CD14-positive monocyte (primary cell): ENCODE results near the gene AKAP6. TPM values are rescaled to one million over a fixed set of nuclear protein-coding genes. Genes with fewer than 3 reads are reported as not detected.

Experiments used
- DNase-seq, 3 donors: peaks; one replicate each; pipeline ENCODE4 v3.0.0-alpha.2; 2011 to 2022
- H2AFZ ChIP-seq: 2 replicates; pipeline ENCODE4 v1.6.0; 2012; ENCODE audit warnings: mild to moderate bottlenecking, low read depth, low read length, inconsistent platforms; ENCODE audit not compliant: insufficient read depth, poor library complexity, severe bottlenecking
- H3K27ac ChIP-seq, 2 donors: 1 replicate in 1 of 2; 2 replicates in 1 of 2; pipeline ENCODE4 v1.5.1; 2012 to 2013; ENCODE audit warnings: low read length in 2 of 2, control low read depth in 1 of 2, inconsistent platforms in 1 of 2, low read depth in 1 of 2, mild to moderate bottlenecking in 1 of 2
- H3K27me3 ChIP-seq, 2 donors: one replicate each; pipeline versions ENCODE4 v1.6.0 to v1.6.1; 2011 to 2013; ENCODE audit warnings: low read length in 2 of 2; ENCODE audit not compliant: control insufficient read depth in 2 of 2, insufficient read depth in 2 of 2
- H3K36me3 ChIP-seq, 2 donors: replicated peaks in 1 of 2; 1 replicate in 1 of 2; 2 replicates in 1 of 2; pipeline versions ENCODE4 v1.5.1 to v1.6.1; 2012 to 2013; ENCODE audit warnings: low read length in 2 of 2, control low read depth in 1 of 2, inconsistent platforms in 1 of 2, mild to moderate bottlenecking in 1 of 2; ENCODE audit not compliant: insufficient read depth in 2 of 2, control insufficient read depth in 1 of 2
- H3K4me1 ChIP-seq, 2 donors: 1 replicate in 1 of 2; 2 replicates in 1 of 2; pipeline versions ENCODE4 v1.5.1 to v1.6.1; 2012 to 2013; ENCODE audit warnings: low read length in 2 of 2, control low read depth in 1 of 2, inconsistent platforms in 1 of 2, mild to moderate bottlenecking in 1 of 2, moderate library complexity in 1 of 2; ENCODE audit not compliant: insufficient read depth in 2 of 2, control insufficient read depth in 1 of 2
- H3K4me2 ChIP-seq: replicated peaks from 2 replicates; pipeline ENCODE3; 2012; ENCODE audit warnings: low read length, moderate library complexity, mild to moderate bottlenecking; ENCODE audit not compliant: poor library complexity, severe bottlenecking; ENCODE audit errors: extremely low read depth
- H3K4me3 ChIP-seq, 3 experiments: fragments of 200-600 bp in 1 of 3; sonication (generic) in 1 of 3; replicated peaks in 1 of 3; 1 replicate in 2 of 3; 2 replicates in 1 of 3; pipeline ENCODE4 v1.5.1; 2011 to 2013; ENCODE audit warnings: low read length in 3 of 3, mild to moderate bottlenecking in 3 of 3, control low read depth in 2 of 3, low read depth in 2 of 3, inconsistent platforms in 1 of 3, moderate library complexity in 1 of 3
- H3K79me2 ChIP-seq: 2 replicates; pipeline ENCODE4 v1.6.0; 2012; ENCODE audit warnings: mild to moderate bottlenecking, control low read depth, inconsistent platforms, low read length, moderate library complexity; ENCODE audit not compliant: insufficient read depth
- H3K9ac ChIP-seq: 2 replicates; pipeline ENCODE4 v1.6.0; 2017; ENCODE audit warnings: low read length, mild to moderate bottlenecking; ENCODE audit not compliant: insufficient read depth, poor library complexity, severe bottlenecking
- H3K9me3 ChIP-seq, 2 donors: replicated peaks in 1 of 2; 1 replicate in 1 of 2; 2 replicates in 1 of 2; pipeline versions ENCODE4 v1.5.1 to v1.6.1; 2012 to 2013; ENCODE audit warnings: low read length in 2 of 2, control low read depth in 1 of 2; ENCODE audit not compliant: control insufficient read depth in 1 of 2, insufficient read depth in 1 of 2
- H4K20me1 ChIP-seq: 2 replicates; pipeline ENCODE4 v1.6.0; 2012; ENCODE audit warnings: mild to moderate bottlenecking, low read length, control low read depth, moderate library complexity; ENCODE audit not compliant: insufficient read depth
- H3K27ac Mint-ChIP-seq, 7 donors: one replicate each; pipeline ENCODE4 v1.8.0; 2020; ENCODE audit warnings: mild to moderate bottlenecking in 7 of 7, mixed read lengths in 7 of 7, moderate library complexity in 6 of 7, inconsistent platforms in 2 of 7
- H3K27me3 Mint-ChIP-seq, 3 donors: one replicate each; pipeline ENCODE4 v1.8.0; 2021 to 2022; ENCODE audit warnings: low read depth in 3 of 3, mild to moderate bottlenecking in 3 of 3, mixed read lengths in 3 of 3, moderate library complexity in 3 of 3, inconsistent platforms in 1 of 3
- H3K36me3 Mint-ChIP-seq, 2 donors: one replicate each; pipeline ENCODE4 v1.8.0; 2020; ENCODE audit warnings: mixed read lengths in 2 of 2, inconsistent platforms in 1 of 2, mild to moderate bottlenecking in 1 of 2
- H3K4me1 Mint-ChIP-seq: one replicate; pipeline ENCODE4 v1.8.0; 2020; ENCODE audit warnings: mild to moderate bottlenecking, mixed read lengths
- H3K4me3 Mint-ChIP-seq, 2 donors: one replicate each; pipeline ENCODE4 v1.8.0; 2020; ENCODE audit warnings: mild to moderate bottlenecking in 2 of 2, mixed read lengths in 2 of 2, moderate library complexity in 1 of 2
- H3K9me3 Mint-ChIP-seq, 7 donors: one replicate each; pipeline ENCODE4 v1.8.0; 2020 to 2022; ENCODE audit warnings: mixed read lengths in 7 of 7, mild to moderate bottlenecking in 6 of 7, moderate library complexity in 6 of 7, inconsistent platforms in 2 of 7
- CTCF ChIP-seq: fragments of 200-600 bp; IDR thresholded peaks from one replicate; pipeline ENCODE4 v1.8.0; 2022; ENCODE audit warnings: antibody characterized with exemption, mild to moderate bottlenecking
- WGBS: methylation state at CpG from one replicate; pipeline ENCODE4 v1.1.5; 2013; ENCODE audit warnings: missing lambda C conversion rate; ENCODE audit not compliant: insufficient coverage; 5-methylcytosine and 5-hydroxymethylcytosine counted together
- intact Hi-C, 2 donors: fragments of 100-400 bp; cut with micrococcal nuclease; formaldehyde crosslinking; loops; one replicate each; pipeline versions ENCODE4 v1.15.0 to v1.15.1; 2023
- polyA plus RNA-seq, 3 donors: library from polyadenylated mRNA; depleted of rRNA in 1 of 3; unstranded in 2 of 3; stranded (reverse) in 1 of 3; fragments of 300-500 nt in 2 of 3; fragments of >200 nt in 1 of 3; fragmentation: Illumina TruSeq in 2 of 3; gene quantifications; 1 replicate in 2 of 3; 2 replicates in 1 of 3; pipeline ENCODE4 v1.2.3, GENCODE V29; 2012 to 2021

AKAP6 gene
- polyA plus RNA-seq, 3 donors = not detected

DNA sequence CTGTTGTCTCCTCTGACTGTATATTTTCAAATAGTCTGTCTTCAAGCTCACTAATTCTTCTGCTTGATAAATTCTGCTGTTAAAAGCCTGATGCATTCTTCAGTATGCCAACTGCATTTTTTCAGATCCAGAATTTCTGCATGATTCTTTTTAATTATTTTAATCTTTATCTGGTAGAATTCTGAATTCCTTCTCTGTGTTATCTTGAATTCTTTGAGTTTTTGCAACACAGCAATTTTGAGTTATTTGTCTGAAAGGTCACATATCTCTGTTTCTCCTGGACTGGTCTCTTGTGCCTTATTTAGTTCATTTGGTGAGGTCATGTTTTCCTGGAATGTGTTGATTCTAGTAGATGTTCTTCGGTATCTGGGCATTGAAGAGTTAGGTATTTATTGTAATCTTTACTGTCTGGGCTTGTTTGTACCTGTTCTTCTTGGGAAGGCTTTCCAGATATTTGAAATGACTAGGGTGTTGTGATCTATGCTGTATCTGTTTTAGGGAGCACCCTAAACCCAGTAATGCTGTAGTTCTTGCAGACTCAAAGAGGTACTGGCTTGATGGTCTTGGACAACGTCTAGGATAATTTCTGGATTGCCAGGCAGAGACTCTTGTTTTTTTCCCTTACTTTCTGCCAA lies 415.8 kb downstream of the AKAP6 start:
- Mint-ChIP-seq H3K9me3 (peaks cover 0 to 11% (median 7%) of the 10 kb centered on the region in 7 donors), H3K27ac (no peak overlapping the region), H3K4me3 (no peak overlapping the region), H3K4me1 (no peaks in the 10 kb centered on the region), H3K27me3 (no peaks in the 10 kb centered on the region), H3K36me3 (no peaks in the 10 kb centered on the region)
- intact Hi-C loops = no loop called here
- Histone ChIP-seq H3K36me3 (no peaks in the 10 kb centered on the region), H3K4me1 (no peaks in the 10 kb centered on the region), H2AFZ (no peak overlapping the region), H3K4me3 (no peak overlapping the region), H3K27me3 (no peaks in the 10 kb centered on the region), H4K20me1 (no peaks in the 10 kb centered on the region), H3K4me2 (no peak overlapping the region), H3K9me3 (peaks cover 0 to 4% of the 10 kb centered on the region in 2 donors), H3K9ac (no peak overlapping the region), H3K79me2 (no peaks in the 10 kb centered on the region), H3K27ac (no peak overlapping the region)
- no peak for DNase-seq
- no peak for TF ChIP-seq CTCF
- WGBS = 86% methylated on average over 1 of the region's 2 CpGs

DNA sequence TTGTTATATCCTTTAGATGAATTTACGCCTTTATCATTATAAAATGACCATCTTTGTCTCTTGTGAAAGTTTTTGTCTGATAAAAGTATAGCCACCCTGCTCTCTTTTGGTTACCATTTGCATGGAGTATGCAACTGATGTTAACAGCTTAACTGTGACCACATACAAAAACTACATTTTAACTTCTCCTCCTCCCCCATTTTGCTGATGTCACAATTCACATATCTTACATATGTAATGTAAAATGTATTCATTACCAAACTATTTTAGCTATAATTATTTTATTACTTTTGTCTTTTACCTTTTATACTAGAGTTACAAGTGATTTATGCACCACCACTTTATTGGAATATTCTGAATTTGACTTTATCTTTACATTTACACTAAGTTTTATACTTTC lies 425.1 kb downstream of the AKAP6 start:
- Mint-ChIP-seq H3K27ac (no peak overlapping the region), H3K4me3 (no peak overlapping the region), H3K36me3 (no peaks in the 10 kb centered on the region), H3K4me1 (no peaks in the 10 kb centered on the region), H3K9me3 (peaks cover 10 to 28% (median 19%) of the 10 kb centered on the region in 7 donors), H3K27me3 (no peaks in the 10 kb centered on the region)
- Histone ChIP-seq H3K36me3 (no peaks in the 10 kb centered on the region), H2AFZ (no peak overlapping the region), H3K27ac (no peak overlapping the region), H3K9me3 (peaks cover 19 to 23% of the 10 kb centered on the region in 2 donors), H4K20me1 (no peaks in the 10 kb centered on the region), H3K4me1 (no peaks in the 10 kb centered on the region), H3K4me3 (no peak overlapping the region), H3K4me2 (no peak overlapping the region), H3K9ac (no peak overlapping the region), H3K79me2 (no peaks in the 10 kb centered on the region), H3K27me3 (no peaks in the 10 kb centered on the region)
- DNase-seq = no peak
- no CpG with 5 or more reads among the region's 1 CpG for WGBS
- no peak for TF ChIP-seq CTCF
- intact Hi-C loops = no loop called here
